Measurements from ENCODE around the gene ARHGAP26. TPM values are rescaled to one million over a fixed set of nuclear protein-coding genes. Genes with fewer than 3 reads are reported as not detected.

The ARHGAP26 gene
- total RNA-seq, 1 experiment from 2014 or later = 65.5 TPM

- no peaks in the 10 kb centered on the region for H3K36me3 ChIP-seq (ENCODE audit: control insufficient read depth, insufficient read depth, low read length)
- H3K4me3 ChIP-seq (ENCODE audit: low read depth in 2 of 2, low read length in 2 of 2) = no peak overlapping the region
- H3K27ac ChIP-seq (ENCODE audit: low read length) = peak overlapping the region; percentile 71
- intact Hi-C loops (cut with micrococcal nuclease; ENCODE audit: unreplicated experiment) (no loop called here), in situ Hi-C loops (cut with HindIII; ENCODE audit: low pct_unique_long_range_greater_than_20kb, low sequenced_read_pairs) (no loop called here)
- ATAC-seq (no peak), DNase-seq (ENCODE audit: low read depth, low spot score) (no peak)
- peaks cover 74% of the 10 kb centered on the region for H3K4me1 ChIP-seq (ENCODE audit: control insufficient read depth, insufficient read depth, low read length)
- TF ChIP-seq, protein P1, sequence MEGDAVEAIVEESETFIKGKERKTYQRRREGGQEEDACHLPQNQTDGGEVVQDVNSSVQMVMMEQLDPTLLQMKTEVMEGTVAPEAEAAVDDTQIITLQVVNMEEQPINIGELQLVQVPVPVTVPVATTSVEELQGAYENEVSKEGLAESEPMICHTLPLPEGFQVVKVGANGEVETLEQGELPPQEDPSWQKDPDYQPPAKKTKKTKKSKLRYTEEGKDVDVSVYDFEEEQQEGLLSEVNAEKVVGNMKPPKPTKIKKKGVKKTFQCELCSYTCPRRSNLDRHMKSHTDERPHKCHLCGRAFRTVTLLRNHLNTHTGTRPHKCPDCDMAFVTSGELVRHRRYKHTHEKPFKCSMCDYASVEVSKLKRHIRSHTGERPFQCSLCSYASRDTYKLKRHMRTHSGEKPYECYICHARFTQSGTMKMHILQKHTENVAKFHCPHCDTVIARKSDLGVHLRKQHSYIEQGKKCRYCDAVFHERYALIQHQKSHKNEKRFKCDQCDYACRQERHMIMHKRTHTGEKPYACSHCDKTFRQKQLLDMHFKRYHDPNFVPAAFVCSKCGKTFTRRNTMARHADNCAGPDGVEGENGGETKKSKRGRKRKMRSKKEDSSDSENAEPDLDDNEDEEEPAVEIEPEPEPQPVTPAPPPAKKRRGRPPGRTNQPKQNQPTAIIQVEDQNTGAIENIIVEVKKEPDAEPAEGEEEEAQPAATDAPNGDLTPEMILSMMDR (IDR thresholded peaks at IDR 0.05) = no peak
- no peak for TF ChIP-seq SIN3A (IDR thresholded peaks at IDR 0.05; ENCODE audit: borderline replicate concordance, insufficient read depth, low read depth, low read length)
- TF ChIP-seq, protein P2, sequence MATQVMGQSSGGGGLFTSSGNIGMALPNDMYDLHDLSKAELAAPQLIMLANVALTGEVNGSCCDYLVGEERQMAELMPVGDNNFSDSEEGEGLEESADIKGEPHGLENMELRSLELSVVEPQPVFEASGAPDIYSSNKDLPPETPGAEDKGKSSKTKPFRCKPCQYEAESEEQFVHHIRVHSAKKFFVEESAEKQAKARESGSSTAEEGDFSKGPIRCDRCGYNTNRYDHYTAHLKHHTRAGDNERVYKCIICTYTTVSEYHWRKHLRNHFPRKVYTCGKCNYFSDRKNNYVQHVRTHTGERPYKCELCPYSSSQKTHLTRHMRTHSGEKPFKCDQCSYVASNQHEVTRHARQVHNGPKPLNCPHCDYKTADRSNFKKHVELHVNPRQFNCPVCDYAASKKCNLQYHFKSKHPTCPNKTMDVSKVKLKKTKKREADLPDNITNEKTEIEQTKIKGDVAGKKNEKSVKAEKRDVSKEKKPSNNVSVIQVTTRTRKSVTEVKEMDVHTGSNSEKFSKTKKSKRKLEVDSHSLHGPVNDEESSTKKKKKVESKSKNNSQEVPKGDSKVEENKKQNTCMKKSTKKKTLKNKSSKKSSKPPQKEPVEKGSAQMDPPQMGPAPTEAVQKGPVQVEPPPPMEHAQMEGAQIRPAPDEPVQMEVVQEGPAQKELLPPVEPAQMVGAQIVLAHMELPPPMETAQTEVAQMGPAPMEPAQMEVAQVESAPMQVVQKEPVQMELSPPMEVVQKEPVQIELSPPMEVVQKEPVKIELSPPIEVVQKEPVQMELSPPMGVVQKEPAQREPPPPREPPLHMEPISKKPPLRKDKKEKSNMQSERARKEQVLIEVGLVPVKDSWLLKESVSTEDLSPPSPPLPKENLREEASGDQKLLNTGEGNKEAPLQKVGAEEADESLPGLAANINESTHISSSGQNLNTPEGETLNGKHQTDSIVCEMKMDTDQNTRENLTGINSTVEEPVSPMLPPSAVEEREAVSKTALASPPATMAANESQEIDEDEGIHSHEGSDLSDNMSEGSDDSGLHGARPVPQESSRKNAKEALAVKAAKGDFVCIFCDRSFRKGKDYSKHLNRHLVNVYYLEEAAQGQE (IDR thresholded peaks at IDR 0.05; ENCODE audit: insufficient read depth in 1 of 2, low read depth in 2 of 2, low read length in 1 of 2) = no peak
- TF ChIP-seq TCF7L2 (IDR thresholded peaks at IDR 0.05; ENCODE audit: low read depth, low read length) = no peak
- no peak for TF ChIP-seq POLR2AphosphoS5 (IDR thresholded peaks at IDR 0.05; ENCODE audit: low read depth, low read length)
- BruUV-seq (replicated peaks) = no TSS peak
- ChIA-PET POLR2A (no interaction called here), CTCF (no interaction called here)
- no peaks in the 10 kb centered on the region for H3K27me3 ChIP-seq (ENCODE audit: control insufficient read depth, insufficient read depth, low read length)
- no peaks in the 10 kb centered on the region for H3K9me3 ChIP-seq (ENCODE audit: control insufficient read depth, insufficient read depth, low read depth, low read length)
Measured at GRCh38 chr5:142856269-142856782, 86.1 kb downstream of the ARHGAP26 start.

GRCh38 chr5:142857405-142857804, 87.2 kb downstream of the ARHGAP26 start:
- peak; percentile 41 for ATAC-seq
- CTCF ChIA-PET = interaction anchor here (0.9 kb wide), 1 partner anchor 10 kb away, joined by 5 read pairs; no protein-coding TSS in a partner anchor
- Histone ChIP-seq H3K9me3 (ENCODE audit: control insufficient read depth, insufficient read depth, low read depth, low read length) (no peaks in the 10 kb centered on the region), H3K27me3 (ENCODE audit: control insufficient read depth, insufficient read depth, low read length) (no peaks in the 10 kb centered on the region), H3K4me3 (ENCODE audit: low read depth in 2 of 2, low read length in 2 of 2) (peak overlapping the region in 1 of 2 experiments; percentile 33; a peak in 2 of 4 replicates), H3K4me1 (ENCODE audit: control insufficient read depth, insufficient read depth, low read length) (peaks cover 76% of the 10 kb centered on the region), H3K27ac (ENCODE audit: low read length) (peak overlapping the region; percentile 71), H3K36me3 (ENCODE audit: control insufficient read depth, insufficient read depth, low read length) (no peaks in the 10 kb centered on the region)
- POLR2A ChIA-PET = interaction anchor here (0.7 kb wide), 1 partner anchor 1136 kb away, joined by 3 read pairs; no protein-coding TSS in a partner anchor
- BruUV-seq (replicated peaks) = no TSS peak
- intact Hi-C loops (cut with micrococcal nuclease; ENCODE audit: unreplicated experiment) = no loop called here
- TF ChIP-seq, protein P2 (IDR thresholded peaks at IDR 0.05; ENCODE audit: insufficient read depth in 1 of 2, low read depth in 2 of 2, low read length in 1 of 2) = no peak
- TF ChIP-seq POLR2AphosphoS5 (IDR thresholded peaks at IDR 0.05; ENCODE audit: low read depth, low read length) = no peak
- in situ Hi-C loops (cut with HindIII; ENCODE audit: low pct_unique_long_range_greater_than_20kb, low sequenced_read_pairs) = no loop called here
- DNase-seq (ENCODE audit: low read depth, low spot score) = no peak
